HepG2 (cell line): ENCODE results near the gene NEDD4L. TPM values are rescaled to one million over a fixed set of nuclear protein-coding genes. Genes with fewer than 3 reads are reported as not detected.

Source experiments
- BCL3 ChIP-seq: sonication (generic); formaldehyde crosslinking; IDR thresholded peaks from 2 replicates; pipeline ENCODE4 v1.5.1; 2020; ENCODE audit warnings: mild to moderate bottlenecking, missing genetic modification reagents, moderate library complexity
- KIAA2018 ChIP-seq: sonication (generic); formaldehyde crosslinking; IDR thresholded peaks from 2 replicates; pipeline ENCODE4 v1.5.0; 2020; ENCODE audit warnings: mild to moderate bottlenecking, missing genetic modification reagents, borderline replicate concordance
- ZBTB3 ChIP-seq: sonication (generic); formaldehyde crosslinking; IDR thresholded peaks from 2 replicates; pipeline ENCODE4 v1.4.0; 2020; ENCODE audit warnings: low read depth, mild to moderate bottlenecking, moderate library complexity, missing genetic modification reagents, borderline replicate concordance
- ZNF564 ChIP-seq: sonication (generic); formaldehyde crosslinking; IDR thresholded peaks from 2 replicates; pipeline ENCODE4 v1.8.1; 2023; ENCODE audit warnings: mild to moderate bottlenecking, missing genetic modification reagents
- ZNF788 ChIP-seq: sonication (generic); formaldehyde crosslinking; IDR thresholded peaks from 2 replicates; pipeline ENCODE4 v1.5.0; 2020; ENCODE audit warnings: mild to moderate bottlenecking, missing genetic modification reagents, borderline replicate concordance
- ZSCAN12 ChIP-seq: sonication (generic); formaldehyde crosslinking; IDR thresholded peaks from 2 replicates; pipeline ENCODE4 v1.9.0; 2021; ENCODE audit warnings: mild to moderate bottlenecking, missing genetic modification reagents
- polyA plus RNA-seq, 8 experiments: library from polyadenylated mRNA; depleted of rRNA in 3 of 8; stranded (reverse) in 7 of 8; unstranded in 1 of 8; fragments of >200 nt; fragmentation: Illumina TruSeq in 4 of 8; extraction: Trizol in 4 of 8; gene quantifications; 2 replicates each; pipeline versions ENCODE4 v1.2.1 to v1.2.3, GENCODE V29; 2011 to 2016; ENCODE audit warnings: low read depth in 4 of 8, missing spikeins in 1 of 8, mixed read lengths in 1 of 8; ENCODE audit not compliant: insufficient read depth in 1 of 8
- total RNA-seq, 5 experiments: library from RNA; depleted of rRNA; stranded (reverse); fragments of >200 nt; fragmentation: Illumina TruSeq; extraction: Trizol; gene quantifications; 2 replicates each; pipeline ENCODE4 v1.2.3, GENCODE V29; 2016; ENCODE audit warnings: low read depth in 1 of 5

NEDD4L gene
- total and polyA plus RNA-seq, 2 of the 13 experiments (the other 11 are each of a cell fraction or from before 2014, with no cell fraction given), result 168 to 390 TPM

GRCh38 chr18:58139459-58140386, 95.7 kb downstream of the NEDD4L start (continued):
- TF ChIP-seq KIAA2018 (CRISPR knock-in tag) (no peak), ZNF564 (CRISPR knock-in tag) (no peak), ZBTB3 (CRISPR knock-in tag) (no peak), ZSCAN12 (no peak), BCL3 (CRISPR knock-in tag) (no peak), ZNF788 (no peak)
- TF ChIP-seq, all 625 proteins: peak for 0
